B cell (primary cell): Measurements from ENCODE around the gene LRRC4B. TPM values are rescaled to one million over a fixed set of nuclear protein-coding genes. Genes with fewer than 3 reads are reported as not detected.

Source experiments
- ATAC-seq: fragments of 200-7000 bp; cut with Tn5 transposase; one replicate; pipeline ENCODE4 v1.10.0; 2021; ENCODE audit warnings: low read depth, mild to moderate bottlenecking, moderate number of reproducible peaks, moderate library complexity
- CTCF ChIA-PET: fragments of 350-600 bp; sonication (Branson Sonifier 250); formaldehyde crosslinking; loops from one replicate; lab custom pipeline; 2021; ENCODE audit warnings: antibody characterized with exemption, inconsistent platforms; lab: Charles Lee
- POLR2A ChIA-PET: fragments of 350-600 bp; sonication (Branson Sonifier 250); formaldehyde crosslinking; loops from one replicate; lab custom pipeline; 2021; ENCODE audit warnings: antibody characterized with exemption; lab: Charles Lee
- DNase-seq: peaks from one replicate; pipeline ENCODE4 v3.0.0; 2013
- H2AFZ ChIP-seq: 2 replicates; pipeline ENCODE4 v1.6.1; 2012; ENCODE audit warnings: mild to moderate bottlenecking, low read depth, low read length; ENCODE audit not compliant: insufficient read depth, poor library complexity, severe bottlenecking
- H3K27ac ChIP-seq, 2 donors: 1 replicate in 1 of 2; 2 replicates in 1 of 2; pipeline ENCODE4 v1.5.1; 2012 to 2013; ENCODE audit warnings: low read length in 2 of 2, mild to moderate bottlenecking in 2 of 2, moderate library complexity in 1 of 2
- H3K27me3 ChIP-seq, 4 experiments: fragments of 200-600 bp in 1 of 4; sonication (generic) in 1 of 4; replicated peaks in 1 of 4; 1 replicate in 2 of 4; 2 replicates in 2 of 4; pipeline versions ENCODE4 v1.6.1 to v1.7.0; 2013 to 2016; ENCODE audit warnings: low read length in 3 of 4, mild to moderate bottlenecking in 2 of 4, mixed read lengths in 1 of 4, moderate library complexity in 1 of 4; ENCODE audit not compliant: insufficient read depth in 4 of 4, control insufficient read depth in 3 of 4; ENCODE audit errors: control extremely low read depth in 1 of 4
- H3K36me3 ChIP-seq, 2 experiments: replicated peaks in 1 of 2; 1 replicate in 1 of 2; 2 replicates in 1 of 2; pipeline versions ENCODE4 v1.6.1 to v1.7.1; 2013; ENCODE audit warnings: low read length in 1 of 2; ENCODE audit not compliant: insufficient read depth in 2 of 2, control insufficient read depth in 1 of 2; ENCODE audit errors: control extremely low read depth in 1 of 2, extremely low read depth in 1 of 2
- H3K4me1 ChIP-seq, 2 donors: fragments of 200-600 bp in 1 of 2; sonication (generic) in 1 of 2; 1 replicate in 1 of 2; 2 replicates in 1 of 2; pipeline versions ENCODE4 v1.5.1 to v1.6.1; 2013 to 2017; ENCODE audit warnings: low read length in 2 of 2; ENCODE audit not compliant: control insufficient read depth in 2 of 2, insufficient read depth in 2 of 2
- H3K4me2 ChIP-seq: replicated peaks from 2 replicates; pipeline ENCODE3; 2012; ENCODE audit warnings: mild to moderate bottlenecking, low read depth, low read length; ENCODE audit not compliant: poor library complexity, severe bottlenecking
- H3K4me3 ChIP-seq, 5 experiments: fragments of 200-600 bp in 1 of 5; sonication (generic) in 1 of 5; 1 replicate in 3 of 5; 2 replicates in 2 of 5; pipeline versions ENCODE4 v1.5.1 to v1.7.0; 2011 to 2016; ENCODE audit warnings: low read length in 4 of 5, mild to moderate bottlenecking in 4 of 5, low read depth in 2 of 5, control low read depth in 1 of 5, moderate library complexity in 1 of 5; ENCODE audit not compliant: insufficient read depth in 1 of 5; ENCODE audit errors: control extremely low read depth in 1 of 5, extremely low read depth in 1 of 5
- H3K79me2 ChIP-seq: fragments of 200-600 bp; sonication (generic); one replicate; pipeline ENCODE4 v1.6.0; 2016; ENCODE audit warnings: low read length; ENCODE audit not compliant: control insufficient read depth, insufficient read depth
- H3K9ac ChIP-seq: fragments of 200-600 bp; sonication (generic); 2 replicates; pipeline ENCODE4 v1.6.1; 2017; ENCODE audit warnings: mild to moderate bottlenecking, low read length, moderate library complexity
- H3K9me3 ChIP-seq, 3 donors: one replicate each; pipeline versions ENCODE4 v1.6.1 to v1.7.1; 2013; ENCODE audit warnings: low read length in 2 of 3; ENCODE audit not compliant: control insufficient read depth in 2 of 3, insufficient read depth in 1 of 3; ENCODE audit errors: control extremely low read depth in 1 of 3
- H4K20me1 ChIP-seq: 2 replicates; pipeline ENCODE4 v1.6.0; 2012; ENCODE audit warnings: mild to moderate bottlenecking, low read length; ENCODE audit not compliant: insufficient read depth, control insufficient read depth, poor library complexity, severe bottlenecking
- H3K27ac Mint-ChIP-seq: one replicate; pipeline ENCODE4 v1.8.0; 2021; ENCODE audit warnings: mixed read lengths
- H3K27me3 Mint-ChIP-seq: one replicate; pipeline ENCODE4 v1.8.0; 2021; ENCODE audit warnings: mixed read lengths
- H3K4me1 Mint-ChIP-seq: one replicate; pipeline ENCODE4 v1.8.0; 2021; ENCODE audit warnings: mixed read lengths
- H3K4me3 Mint-ChIP-seq: one replicate; pipeline ENCODE4 v1.8.0; 2021; ENCODE audit warnings: mixed read lengths
- H3K9me3 Mint-ChIP-seq: one replicate; pipeline ENCODE4 v1.8.0; 2022; ENCODE audit warnings: mixed read lengths; ENCODE audit not compliant: insufficient read depth
- EZH2 ChIP-seq: IDR thresholded peaks from 2 replicates; pipeline ENCODE4 v1.6.1; 2012; ENCODE audit warnings: borderline replicate concordance, low read depth, mild to moderate bottlenecking, moderate library complexity, low read length; ENCODE audit not compliant: insufficient read depth, poor library complexity, severe bottlenecking
- WGBS: methylation state at CpG from one replicate; pipeline ENCODE4 v1.1.5; 2013; ENCODE audit warnings: missing lambda C conversion rate; ENCODE audit not compliant: insufficient coverage; 5-methylcytosine and 5-hydroxymethylcytosine counted together
- intact Hi-C: fragments of 100-400 bp; cut with micrococcal nuclease; formaldehyde crosslinking; loops from one replicate; pipeline ENCODE4 v1.10.0; 2022
- polyA plus RNA-seq: library from polyadenylated mRNA; depleted of rRNA; stranded (reverse); fragments of >200 nt; gene quantifications from 2 replicates; pipeline ENCODE4 v1.2.3, GENCODE V29; 2012
- total RNA-seq, 2 donors: library from RNA; stranded (reverse); fragments of 120-200 nt in 1 of 2; gene quantifications; 1 replicate in 1 of 2; 2 replicates in 1 of 2; pipeline versions ENCODE4 v1.2.3 to v1.2.4, GENCODE V29; 2013 to 2022
- TF ChIP-seq, protein P1 (sequence below): fragments of 200-600 bp; IDR thresholded peaks from one replicate; pipeline ENCODE4 v1.8.0; 2022; ENCODE audit warnings: antibody characterized with exemption, mild to moderate bottlenecking

LRRC4B gene
- total and polyA plus RNA-seq, 2 donors (not counting 1 experiment from before 2014, with no cell fraction given), result 0.03 TPM; not detected in 1

DNA sequence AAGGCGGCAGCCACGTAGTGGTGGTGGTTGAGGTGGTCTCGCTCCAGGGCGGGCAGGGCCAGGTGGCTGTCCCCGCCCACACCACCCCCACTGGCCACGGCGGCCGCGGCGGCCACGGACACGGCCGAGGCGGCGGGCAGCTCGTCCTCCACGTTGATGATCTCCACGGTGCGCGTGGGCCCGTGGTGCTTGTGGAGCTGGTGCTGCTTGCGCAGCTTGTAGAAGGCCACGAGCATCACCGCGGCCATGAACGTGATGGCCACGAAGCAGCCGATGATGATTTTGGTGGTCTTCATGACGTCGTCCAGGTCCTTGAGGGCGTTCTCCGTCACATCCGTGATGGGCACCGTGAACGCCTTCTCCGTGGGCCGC is 50.5 kb downstream of the LRRC4B start:
- Mint-ChIP-seq H3K9me3 (no peaks in the 10 kb centered on the region), H3K27me3 (peaks cover 3% of the 10 kb centered on the region), H3K4me1 (no peaks in the 10 kb centered on the region), H3K27ac (no peak overlapping the region), H3K4me3 (no peak overlapping the region)
- peaks cover 0 to 28% (median 2%) of the 10 kb centered on the region in 4 experiments for H3K27me3 ChIP-seq
- ChIA-PET POLR2A (no interaction called here), CTCF (interaction anchor here (0.5 kb wide), 1 partner anchor 296 kb away, joined by 3 read pairs; no protein-coding TSS in a partner anchor)
- no peak for ATAC-seq
- H3K79me2 ChIP-seq, result no peaks in the 10 kb centered on the region
- no peak overlapping the region for H3K27ac ChIP-seq
- DNase-seq, result no peak
- H3K4me2 ChIP-seq, result no peak overlapping the region
- no peak overlapping the region for H3K9ac ChIP-seq
- whole genome bisulfite sequencing, result 97% methylated on average over 35 of the region's 37 CpGs
- H3K4me1 ChIP-seq, result no peaks in the 10 kb centered on the region
- no peak overlapping the region for H2AFZ ChIP-seq
- H4K20me1 ChIP-seq, result no peaks in the 10 kb centered on the region
- TF ChIP-seq, protein P1, sequence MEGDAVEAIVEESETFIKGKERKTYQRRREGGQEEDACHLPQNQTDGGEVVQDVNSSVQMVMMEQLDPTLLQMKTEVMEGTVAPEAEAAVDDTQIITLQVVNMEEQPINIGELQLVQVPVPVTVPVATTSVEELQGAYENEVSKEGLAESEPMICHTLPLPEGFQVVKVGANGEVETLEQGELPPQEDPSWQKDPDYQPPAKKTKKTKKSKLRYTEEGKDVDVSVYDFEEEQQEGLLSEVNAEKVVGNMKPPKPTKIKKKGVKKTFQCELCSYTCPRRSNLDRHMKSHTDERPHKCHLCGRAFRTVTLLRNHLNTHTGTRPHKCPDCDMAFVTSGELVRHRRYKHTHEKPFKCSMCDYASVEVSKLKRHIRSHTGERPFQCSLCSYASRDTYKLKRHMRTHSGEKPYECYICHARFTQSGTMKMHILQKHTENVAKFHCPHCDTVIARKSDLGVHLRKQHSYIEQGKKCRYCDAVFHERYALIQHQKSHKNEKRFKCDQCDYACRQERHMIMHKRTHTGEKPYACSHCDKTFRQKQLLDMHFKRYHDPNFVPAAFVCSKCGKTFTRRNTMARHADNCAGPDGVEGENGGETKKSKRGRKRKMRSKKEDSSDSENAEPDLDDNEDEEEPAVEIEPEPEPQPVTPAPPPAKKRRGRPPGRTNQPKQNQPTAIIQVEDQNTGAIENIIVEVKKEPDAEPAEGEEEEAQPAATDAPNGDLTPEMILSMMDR, result no peak
- no peak for TF ChIP-seq EZH2
- peaks cover 0 to 7% (median 0%) of the 10 kb centered on the region in 3 donors for H3K9me3 ChIP-seq
- no peak overlapping the region for H3K4me3 ChIP-seq
- intact Hi-C loops, result no loop called here
- H3K36me3 ChIP-seq, result no peaks in the 10 kb centered on the region

DNA sequence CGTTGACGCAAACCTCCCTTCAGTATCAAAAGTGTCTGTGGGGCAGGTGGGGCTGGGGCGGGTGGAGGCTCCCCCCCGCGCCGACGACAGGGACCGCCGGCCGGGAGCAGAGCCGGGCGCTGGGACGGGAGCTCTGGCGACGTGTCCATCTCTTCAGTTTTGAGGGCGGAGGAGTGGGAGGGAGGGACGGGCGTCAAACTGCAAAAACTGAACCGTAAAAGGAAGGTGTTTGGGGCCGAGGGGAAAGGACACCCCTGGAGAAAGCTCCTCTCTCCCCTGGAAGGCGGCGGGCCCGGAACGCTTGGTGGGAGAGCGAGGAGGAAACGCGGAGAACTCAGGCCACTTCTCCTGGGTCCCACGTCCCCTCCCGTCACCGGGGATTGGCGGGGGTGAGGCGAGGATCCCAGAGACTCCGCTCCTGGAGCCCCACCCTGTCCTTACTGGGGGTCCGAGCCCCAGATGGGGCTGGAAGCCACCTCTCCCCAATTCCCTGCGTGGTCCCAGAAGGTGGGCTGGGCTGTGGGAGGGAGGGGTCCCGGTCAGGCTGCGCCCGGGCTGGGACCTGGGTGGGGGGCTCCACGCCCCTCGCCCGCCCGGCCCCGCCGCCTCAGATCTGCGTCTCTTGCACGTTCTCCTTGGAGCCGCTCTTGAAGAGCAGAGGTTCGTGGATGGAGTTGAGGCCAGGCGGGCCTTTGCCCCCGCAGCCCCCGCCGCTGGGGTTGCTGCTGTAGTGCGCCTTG is 51.1 kb downstream of the LRRC4B start:
- H3K9ac ChIP-seq, result no peak overlapping the region
- Mint-ChIP-seq H3K4me1 (no peaks in the 10 kb centered on the region), H3K9me3 (no peaks in the 10 kb centered on the region), H3K27me3 (peaks cover 3% of the 10 kb centered on the region), H3K4me3 (no peak overlapping the region), H3K27ac (no peak overlapping the region)
- CTCF ChIA-PET, result no interaction called here
- no peak overlapping the region for H3K27ac ChIP-seq
- WGBS, result 82% methylated on average over 28 of the region's 53 CpGs
- H3K27me3 ChIP-seq, result peaks cover 0 to 28% (median 2%) of the 10 kb centered on the region in 4 experiments
- H4K20me1 ChIP-seq, result no peaks in the 10 kb centered on the region
- peaks cover 0 to 11% (median 0%) of the 10 kb centered on the region in 3 donors for H3K9me3 ChIP-seq
- DNase-seq (no peak), ATAC-seq (no peak)
- intact Hi-C loops, result no loop called here
- POLR2A ChIA-PET, result no interaction called here
- no peak overlapping the region for H3K4me3 ChIP-seq
- peaks cover under 1% of the 10 kb centered on the region in 2 donors for H3K4me1 ChIP-seq
- no peaks in the 10 kb centered on the region for H3K79me2 ChIP-seq
- H3K4me2 ChIP-seq, result no peak overlapping the region
- H3K36me3 ChIP-seq, result no peaks in the 10 kb centered on the region
- no peak overlapping the region for H2AFZ ChIP-seq
- TF ChIP-seq EZH2, result no peak
- TF ChIP-seq, protein P1, result no peak
